Colonic mucosa (tissue), 4 donors: ENCODE results near the gene NOP14. TPM values are rescaled to one million over a fixed set of nuclear protein-coding genes. Genes with fewer than 3 reads are reported as not detected.

Experiments
- DNase-seq: peaks from one replicate; pipeline ENCODE4 v3.0.0-alpha.2; 2020
- H3K27ac ChIP-seq: fragments of 200-600 bp; one replicate; pipeline ENCODE4 v1.8.0; 2021
- H3K27me3 ChIP-seq: fragments of 200-600 bp; one replicate; pipeline ENCODE4 v1.8.0; 2021
- H3K36me3 ChIP-seq: fragments of 200-600 bp; one replicate; pipeline ENCODE4 v1.8.0; 2021
- H3K4me1 ChIP-seq: fragments of 200-600 bp; one replicate; pipeline ENCODE4 v1.8.0; 2021; ENCODE audit warnings: mild to moderate bottlenecking
- H3K4me3 ChIP-seq: fragments of 200-600 bp; one replicate; pipeline ENCODE4 v1.8.0; 2021
- H3K9ac ChIP-seq, 2 donors: one replicate each; pipeline ENCODE4 v1.7.0; 2013; ENCODE audit warnings: control low read depth in 2 of 2, low read depth in 2 of 2, low read length in 2 of 2
- H3K9me3 ChIP-seq: fragments of 200-600 bp; one replicate; pipeline ENCODE4 v1.8.0; 2021
- intact Hi-C: fragments of 100-400 bp; cut with DNase I; formaldehyde crosslinking; loops from one replicate; pipeline ENCODE4 v1.14.1; 2022
- total RNA-seq, 2 donors: library from RNA; stranded (reverse); fragmentation: NEBNext Ultra II Directional in 1 of 2; extraction: Animal tissue kit (Norgen Biotek cat#: 25700) in 1 of 2; gene quantifications; one replicate each; pipeline ENCODE4 v1.2.1, GENCODE V29; 2021
- TF ChIP-seq, protein P1 (sequence below): fragments of 200-600 bp; IDR thresholded peaks from one replicate; pipeline ENCODE4 v1.8.0; 2022; ENCODE audit warnings: antibody characterized with exemption, mild to moderate bottlenecking
- donor health status: healthy.
- donor health status: DM: no; HTN: no; CAD: no.
- donor health status: DM: no; HTN: no; CAD: no.

The NOP14 gene
- total RNA-seq, 2 donors from 2014 or later, result 16.5 to 40.4 TPM

- no peak overlapping the region for H3K4me3 ChIP-seq
- DNase-seq, result no peak
- no peaks in the 10 kb centered on the region for H3K9me3 ChIP-seq
- H3K9ac ChIP-seq, result no peak overlapping the region
- no peaks in the 10 kb centered on the region for H3K4me1 ChIP-seq
- intact Hi-C loops, result no loop called here
- no peak overlapping the region for H3K27ac ChIP-seq
- peaks cover 34% of the 10 kb centered on the region for H3K36me3 ChIP-seq
- H3K27me3 ChIP-seq, result no peaks in the 10 kb centered on the region
- TF ChIP-seq, protein P1, sequence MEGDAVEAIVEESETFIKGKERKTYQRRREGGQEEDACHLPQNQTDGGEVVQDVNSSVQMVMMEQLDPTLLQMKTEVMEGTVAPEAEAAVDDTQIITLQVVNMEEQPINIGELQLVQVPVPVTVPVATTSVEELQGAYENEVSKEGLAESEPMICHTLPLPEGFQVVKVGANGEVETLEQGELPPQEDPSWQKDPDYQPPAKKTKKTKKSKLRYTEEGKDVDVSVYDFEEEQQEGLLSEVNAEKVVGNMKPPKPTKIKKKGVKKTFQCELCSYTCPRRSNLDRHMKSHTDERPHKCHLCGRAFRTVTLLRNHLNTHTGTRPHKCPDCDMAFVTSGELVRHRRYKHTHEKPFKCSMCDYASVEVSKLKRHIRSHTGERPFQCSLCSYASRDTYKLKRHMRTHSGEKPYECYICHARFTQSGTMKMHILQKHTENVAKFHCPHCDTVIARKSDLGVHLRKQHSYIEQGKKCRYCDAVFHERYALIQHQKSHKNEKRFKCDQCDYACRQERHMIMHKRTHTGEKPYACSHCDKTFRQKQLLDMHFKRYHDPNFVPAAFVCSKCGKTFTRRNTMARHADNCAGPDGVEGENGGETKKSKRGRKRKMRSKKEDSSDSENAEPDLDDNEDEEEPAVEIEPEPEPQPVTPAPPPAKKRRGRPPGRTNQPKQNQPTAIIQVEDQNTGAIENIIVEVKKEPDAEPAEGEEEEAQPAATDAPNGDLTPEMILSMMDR, result no peak
These were observed 62.0 kb downstream of the NOP14 start for GRCh38 chr4:2901186-2901585.

GRCh38 chr4:2900741-2901140 lies 62.5 kb downstream of the NOP14 start:
- Histone ChIP-seq H3K36me3 (peaks cover 33% of the 10 kb centered on the region), H3K27ac (no peak overlapping the region)
- DNase-seq, result no peak

DNA sequence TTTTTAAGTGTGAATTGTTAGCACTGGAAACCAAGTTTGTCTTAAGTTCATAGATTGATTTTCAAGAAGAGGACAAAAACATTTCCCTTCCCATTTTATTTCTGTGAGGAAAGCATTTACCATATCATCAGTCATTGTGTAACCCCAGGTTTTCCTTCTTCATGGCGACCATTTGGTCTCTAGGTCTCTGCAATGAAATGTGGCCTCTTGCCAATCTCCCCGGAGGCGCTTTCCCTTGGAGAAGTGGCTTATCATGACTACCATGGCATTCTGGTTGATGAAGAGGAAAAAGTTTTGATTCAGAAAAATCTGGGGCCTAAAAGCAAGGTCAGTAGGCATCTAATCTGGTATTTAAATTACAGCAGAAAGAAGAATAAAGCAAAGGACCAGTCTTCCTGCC lies 65.2 kb downstream of the NOP14 start:
- Histone ChIP-seq H3K4me1 (no peaks in the 10 kb centered on the region), H3K9me3 (no peaks in the 10 kb centered on the region), H3K27ac (no peak overlapping the region), H3K36me3 (peaks cover 33% of the 10 kb centered on the region), H3K27me3 (no peaks in the 10 kb centered on the region), H3K9ac (no peak overlapping the region), H3K4me3 (no peak overlapping the region)
- no peak for DNase-seq
- intact Hi-C loops, result no loop called here
- TF ChIP-seq, protein P1, result no peak

More at GRCh38 chr4:2900741-2901140, 62.5 kb downstream of the NOP14 start:
- Histone ChIP-seq H3K4me1 (no peaks in the 10 kb centered on the region), H3K9me3 (no peaks in the 10 kb centered on the region), H3K4me3 (no peak overlapping the region), H3K9ac (no peak overlapping the region), H3K27me3 (no peaks in the 10 kb centered on the region)
- intact Hi-C loops, result no loop called here
- TF ChIP-seq, protein P1, result no peak

- intact Hi-C loops, result no loop called here
- H3K36me3 ChIP-seq, result peaks cover 18% of the 10 kb centered on the region
- no peak for DNase-seq
These were observed 69.4 kb downstream of the NOP14 start for GRCh38 chr4:2893772-2894171.

GRCh38 chr4:2891294-2891693 lies 71.9 kb downstream of the NOP14 start:
- Histone ChIP-seq H3K9ac (peak overlapping the region in 1 of 2 donors; percentile 39), H3K36me3 (peaks cover 6% of the 10 kb centered on the region), H3K27ac (no peak overlapping the region), H3K4me3 (no peak overlapping the region), H3K27me3 (no peaks in the 10 kb centered on the region), H3K4me1 (no peaks in the 10 kb centered on the region), H3K9me3 (no peaks in the 10 kb centered on the region)
- no peak for DNase-seq
- intact Hi-C loops, result no loop called here
- TF ChIP-seq, protein P1, result no peak

More at GRCh38 chr4:2893772-2894171, 69.4 kb downstream of the NOP14 start:
- no peak overlapping the region for H3K27ac ChIP-seq
- no peaks in the 10 kb centered on the region for H3K4me1 ChIP-seq
- peak overlapping the region in 1 of 2 donors; percentile 35 for H3K9ac ChIP-seq
- TF ChIP-seq, protein P1, result no peak
- no peaks in the 10 kb centered on the region for H3K9me3 ChIP-seq
- no peak overlapping the region for H3K4me3 ChIP-seq
- no peaks in the 10 kb centered on the region for H3K27me3 ChIP-seq
